Prostate gland (tissue), 2 donors: ENCODE data around the gene AOPEP.

Source experiments
- CTCF ChIP-seq, 4 experiments: fragments of 200-600 bp in 2 of 4; fragments of 450-650 bp in 2 of 4; sonication (generic) in 2 of 4; IDR thresholded peaks; 1 replicate in 3 of 4; 2 replicates in 1 of 4; pipeline ENCODE4 v1.5.1; 2016 to 2019; ENCODE audit warnings: antibody characterized with exemption in 4 of 4, mild to moderate bottlenecking in 2 of 4, moderate library complexity in 2 of 4
- POLR2A ChIP-seq: fragments of 450-650 bp; IDR thresholded peaks from one replicate; pipeline ENCODE4 v1.6.1; 2016; ENCODE audit warnings: antibody characterized with exemption, mild to moderate bottlenecking

- TF ChIP-seq CTCF (IDR thresholded peaks at IDR 0.05) (no peak), POLR2A (no peak)
Observed at GRCh38 chr9:95086564-95086955, 360.1 kb downstream of the AOPEP start.
